Measurements from ENCODE around the gene KCTD1.

Gene KCTD1

DNA sequence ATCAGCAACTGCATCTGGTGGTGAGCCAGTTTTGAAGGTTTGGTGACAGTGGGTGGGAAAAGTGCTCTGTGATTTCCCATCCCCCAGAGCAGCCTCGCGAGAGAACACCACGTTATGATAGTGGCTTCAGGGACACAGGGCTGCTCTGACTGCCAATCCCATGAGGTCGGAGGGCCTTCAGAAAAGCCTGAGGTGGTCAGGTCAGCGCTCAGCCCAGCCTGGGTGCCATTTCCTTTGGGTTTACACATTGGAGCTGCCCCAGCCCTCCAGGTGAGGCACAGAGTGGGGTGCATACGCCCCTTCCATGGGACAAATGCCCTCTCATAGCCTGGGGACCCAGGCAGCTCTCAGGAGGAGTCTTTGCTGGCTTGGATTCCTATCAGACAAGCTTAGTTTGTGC, 126.8 kb downstream of the KCTD1 start:
- DNase-seq: no peak

DNA sequence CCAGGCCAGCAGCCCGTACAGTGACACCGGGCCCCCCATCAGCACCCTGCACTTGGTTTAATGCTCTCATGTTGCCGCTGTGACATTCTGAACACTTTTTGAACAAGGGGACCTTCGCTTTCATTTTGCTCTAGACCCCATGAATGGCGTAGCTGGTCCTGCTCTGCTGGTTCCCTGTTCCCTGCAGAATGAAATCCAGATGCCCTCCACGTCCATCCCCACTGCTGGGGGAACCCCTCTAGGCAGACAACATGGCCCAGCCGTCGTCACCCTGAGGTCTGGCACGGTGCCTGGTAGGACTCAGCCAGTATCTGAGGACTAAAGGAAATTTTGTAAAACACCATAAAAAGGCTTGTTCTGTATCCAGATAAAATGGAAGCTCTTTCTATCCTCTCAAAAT, 128.6 kb downstream of the KCTD1 start:
- no peak for DNase-seq

DNA sequence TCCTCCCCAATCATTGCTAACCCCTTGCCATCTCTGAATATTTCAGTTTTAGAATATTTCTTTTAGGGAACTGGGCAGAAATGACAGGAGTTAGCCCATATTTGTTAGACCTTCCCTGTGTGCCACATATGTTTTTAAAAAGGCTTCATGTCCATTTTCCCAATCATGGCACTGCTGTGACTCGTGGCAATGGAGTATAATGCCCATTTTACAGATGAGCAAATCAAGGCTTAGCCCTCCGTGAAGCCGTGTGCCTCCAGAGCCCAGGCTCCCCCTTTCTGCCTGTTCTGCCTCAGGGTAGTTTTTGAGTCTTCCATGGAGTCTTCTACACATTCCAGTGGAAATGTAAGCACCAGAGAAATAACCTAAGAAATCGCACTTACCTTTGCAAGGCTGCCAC, 130.1 kb downstream of the KCTD1 start:
- DNase-seq: no peak

DNA sequence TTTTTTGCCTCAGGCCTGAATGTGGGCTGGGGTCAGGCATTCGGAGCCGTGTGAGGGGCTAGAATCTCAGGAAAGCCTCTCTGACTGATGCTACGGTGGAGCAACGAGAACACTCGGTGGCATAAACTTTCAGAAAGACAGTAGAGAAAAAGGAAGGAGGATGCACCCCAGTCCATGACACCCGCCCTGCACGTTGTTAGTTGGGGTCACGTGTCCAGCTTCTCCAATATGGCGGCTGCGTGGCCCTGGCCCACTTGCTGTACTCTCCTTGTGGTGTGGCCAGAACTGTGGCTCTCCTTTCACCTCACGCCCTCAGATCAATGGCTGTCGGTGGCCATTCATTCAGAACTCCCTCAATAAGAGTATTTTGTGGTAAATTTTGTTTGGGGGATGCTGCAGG, 131.2 kb downstream of the KCTD1 start:
- DNase-seq: no peak

DNA sequence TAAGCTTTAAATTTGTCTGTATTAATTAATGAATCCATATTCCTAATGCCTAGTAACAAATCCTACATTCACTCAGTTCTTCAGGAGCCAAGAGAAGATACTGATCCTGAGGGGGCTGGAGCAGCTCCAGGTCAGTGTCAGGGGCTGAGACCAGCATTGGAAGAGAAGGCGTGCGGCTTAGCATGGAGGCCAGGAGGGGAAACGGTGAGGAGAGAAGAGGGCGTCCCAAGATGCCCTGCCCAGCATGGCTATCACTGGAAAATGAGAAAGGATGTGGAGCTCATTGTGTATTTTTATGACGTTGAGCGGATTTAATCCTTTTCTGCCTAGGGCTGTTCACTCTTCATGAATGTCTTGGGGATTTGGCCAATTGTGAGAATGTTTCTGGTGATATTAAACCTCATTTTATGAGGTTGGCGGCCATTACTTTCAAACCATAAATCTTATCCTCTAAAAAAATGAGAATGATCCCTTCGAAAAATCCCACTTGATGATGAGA, 131.7 kb downstream of the KCTD1 start:
- no peak for DNase-seq

DNA sequence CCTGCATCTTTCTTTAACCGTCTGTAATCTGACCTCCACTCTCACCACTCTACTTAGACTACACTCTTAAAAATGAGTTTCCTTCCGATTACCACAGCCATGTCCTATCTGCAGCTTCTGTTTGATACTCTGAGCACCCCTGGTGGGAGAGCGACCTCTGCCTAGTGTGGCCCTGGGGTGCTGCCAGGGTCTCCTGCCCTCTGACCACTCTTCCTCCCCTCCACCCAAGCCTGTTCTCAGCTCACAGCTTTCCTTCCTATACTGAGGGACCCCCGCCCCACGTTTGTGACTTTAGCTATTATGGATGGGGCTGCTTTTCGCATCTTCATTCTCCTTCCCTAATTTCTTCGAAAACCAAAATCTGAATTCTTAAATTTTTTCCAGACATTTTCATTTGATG, 132.7 kb downstream of the KCTD1 start:
- no peak for DNase-seq

DNA sequence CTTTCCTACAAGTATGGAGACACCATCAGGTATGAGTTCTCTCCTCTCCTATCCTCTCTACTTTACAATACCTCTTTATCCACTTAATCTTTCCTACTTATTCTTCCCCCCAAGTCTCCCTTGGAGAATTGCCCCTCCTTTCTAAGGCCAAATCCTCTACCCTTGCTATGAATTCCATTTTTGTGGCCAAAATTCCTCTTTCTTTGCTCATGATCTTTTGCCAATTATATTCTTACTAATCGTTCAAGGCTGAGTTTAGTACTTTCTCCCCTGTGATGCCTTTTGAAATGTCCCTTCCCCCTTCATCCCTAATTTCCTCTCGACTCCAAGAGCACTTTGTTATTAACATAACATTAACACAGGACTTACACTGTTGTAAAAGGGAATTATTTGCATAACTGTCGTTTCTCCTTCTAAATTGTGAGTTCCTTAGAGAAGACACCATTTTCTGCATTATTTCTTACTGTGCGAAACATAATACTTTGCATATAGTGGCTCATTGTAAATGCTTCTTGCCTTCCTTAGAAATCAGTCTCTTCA, 133.4 kb downstream of the KCTD1 start:
- DNase-seq: no peak

DNA sequence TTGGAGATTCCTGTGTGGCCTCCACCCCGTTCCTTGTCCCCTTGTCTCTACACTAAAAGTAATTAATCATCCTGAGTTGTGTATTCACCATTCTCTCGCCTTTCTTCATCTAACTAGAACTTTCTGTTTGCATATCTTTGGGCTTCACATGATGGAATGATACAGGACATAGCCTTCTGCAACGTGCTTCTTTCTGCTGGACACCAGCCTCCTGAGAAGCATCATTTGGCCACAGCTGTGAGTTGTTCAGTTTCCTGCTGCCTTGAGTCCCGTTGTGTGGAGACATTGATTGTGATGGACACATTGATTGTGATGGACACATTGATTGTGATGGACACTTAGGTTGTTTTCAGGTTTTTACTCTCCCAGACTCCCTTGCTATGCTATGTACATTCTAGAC, 139.3 kb downstream of the KCTD1 start:
- no peak for DNase-seq

DNA sequence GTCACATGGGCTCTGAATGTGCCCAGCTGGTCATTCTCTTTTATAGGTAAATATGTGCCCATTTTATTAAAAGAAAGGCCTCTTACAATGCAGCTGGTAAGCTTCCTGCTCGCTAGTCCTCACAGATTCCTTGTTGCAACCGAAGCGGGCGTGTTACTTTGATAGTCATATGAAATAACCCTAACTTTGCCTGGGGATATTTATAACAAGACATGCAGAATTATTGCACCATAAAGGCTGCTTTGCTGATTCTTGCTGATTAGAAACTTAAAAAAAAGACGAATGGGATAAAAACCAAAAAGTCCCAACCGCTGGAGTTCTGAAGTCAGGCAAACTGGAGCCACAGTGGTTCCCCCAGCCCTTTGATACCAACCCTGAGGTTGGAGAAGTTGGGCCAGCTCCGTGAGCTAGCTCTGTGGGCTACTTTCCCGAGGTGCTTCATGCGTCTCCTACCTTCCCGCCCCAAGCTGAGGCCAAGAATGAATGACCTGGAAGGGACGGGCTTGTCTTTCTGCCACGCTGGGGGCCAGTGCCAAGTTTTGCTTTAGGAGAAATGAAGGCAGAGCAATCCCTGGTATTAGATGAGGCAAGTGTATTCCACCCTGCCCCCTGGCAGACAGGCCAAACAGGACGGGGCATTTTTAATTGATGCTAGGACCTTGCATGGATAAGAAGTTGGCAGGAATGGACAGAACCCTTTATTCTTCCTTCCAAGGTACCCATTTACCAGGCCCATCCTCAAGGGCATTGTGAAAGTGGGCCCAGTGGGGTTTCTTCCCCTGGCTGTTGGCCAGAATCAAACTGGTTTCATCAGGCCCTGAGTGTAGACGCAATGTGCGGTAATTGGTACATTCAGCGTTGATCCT, 140.4 kb downstream of the KCTD1 start:
- no peak for DNase-seq

DNA sequence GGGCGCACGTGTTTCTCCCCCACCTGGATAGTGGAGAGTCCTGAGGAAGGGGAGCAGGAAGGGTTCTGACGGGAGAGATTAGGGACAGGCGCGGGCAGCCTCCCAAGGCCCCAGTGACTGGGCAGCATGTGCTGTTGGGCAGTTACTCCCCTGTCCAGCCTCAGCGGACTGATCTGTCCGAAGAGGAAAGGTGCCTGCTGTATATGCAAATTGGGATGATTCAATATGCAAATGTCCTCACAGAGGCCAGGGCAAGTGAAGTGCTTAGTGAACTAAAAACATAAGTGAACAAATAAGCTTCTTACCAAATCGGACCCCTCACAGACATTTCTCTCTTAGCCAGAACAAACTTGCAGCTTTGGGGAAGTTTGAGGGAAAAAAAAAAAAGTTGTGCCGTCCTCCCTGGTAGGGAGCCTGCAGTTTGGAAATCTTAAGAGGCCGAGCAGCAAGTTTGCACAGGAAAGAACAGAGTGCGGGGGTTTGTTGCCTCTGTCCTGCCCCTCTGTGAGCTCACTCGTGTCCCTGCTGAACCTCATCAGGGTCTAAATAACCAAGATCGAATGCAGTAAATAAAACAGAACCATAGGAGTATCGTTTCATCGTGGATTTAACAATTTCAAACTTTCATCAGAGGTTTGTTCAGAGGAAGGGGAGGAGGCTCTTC, 141.4 kb downstream of the KCTD1 start:
- DNase-seq: no peak

DNA sequence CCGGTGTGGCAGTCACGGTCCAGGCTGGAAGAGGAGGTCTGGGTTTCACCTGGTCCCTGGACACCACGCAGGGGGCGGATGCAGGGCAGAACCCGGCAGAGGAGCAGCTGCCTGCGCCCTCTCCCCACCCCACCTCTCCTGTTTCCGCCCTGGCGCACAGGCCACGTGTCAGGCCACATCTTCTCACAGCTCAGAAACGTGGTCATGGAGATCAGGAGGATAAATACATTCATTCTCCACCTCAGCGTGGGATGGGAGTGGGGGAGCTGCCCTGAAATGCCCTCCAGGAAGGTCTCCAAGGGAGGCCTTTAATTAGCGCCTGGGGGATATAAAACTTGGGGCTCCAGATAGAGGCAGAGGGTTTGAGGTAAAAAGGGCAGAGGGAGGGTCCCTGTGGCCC, 142.0 kb downstream of the KCTD1 start:
- DNase-seq: no peak

DNA sequence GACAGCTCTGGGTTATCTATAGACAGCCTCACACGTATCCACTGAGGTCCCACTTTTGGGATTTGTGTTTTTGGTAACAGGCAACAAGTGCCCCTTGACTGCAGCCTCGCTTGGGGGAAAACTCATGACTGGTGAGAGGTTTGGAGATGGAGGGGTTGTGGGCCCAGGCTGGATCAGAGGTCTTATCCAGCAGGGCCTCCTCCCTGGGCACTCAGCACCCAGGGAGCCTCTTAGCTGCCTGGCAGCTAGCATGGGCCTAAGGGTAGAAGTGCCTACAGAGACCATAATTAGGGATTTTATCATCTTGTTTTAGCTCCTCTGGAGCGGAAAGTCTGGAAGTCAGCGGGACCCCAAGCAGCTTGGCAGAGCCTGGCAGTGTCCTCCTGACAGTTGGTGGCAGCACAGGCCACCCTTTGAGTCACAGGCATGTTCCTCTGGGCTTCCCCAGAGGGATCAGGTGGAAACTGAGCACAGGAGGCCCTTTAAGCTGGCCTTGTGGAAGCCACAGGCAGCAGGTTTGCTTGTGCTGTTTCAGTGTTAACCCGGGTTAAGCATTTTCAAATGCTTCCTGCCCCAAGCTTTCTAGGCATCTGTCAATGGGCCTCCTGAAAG, 143.1 kb downstream of the KCTD1 start:
- no peak for DNase-seq

Data from stimulated activated CD4-positive, alpha-beta T cell treated with anti-CD3 and anti-CD28 coated beads, Interleukin-4, amount 100 ng/mL, for 4 hours (primary cell).